Neural progenitor cell (in vitro differentiated cells): ENCODE results near the gene GMDS. TPM values are rescaled to one million over a fixed set of nuclear protein-coding genes. Genes with fewer than 3 reads are reported as not detected.

Experiments
- DNase-seq: peaks from one replicate; pipeline ENCODE4 v3.0.0-alpha.2; 2016; ENCODE audit warnings: low spot score
- H2AFZ ChIP-seq: fragments of 200-600 bp; sonication (generic); replicated peaks from 2 replicates; pipeline ENCODE4 v1.6.1; 2016; ENCODE audit warnings: antibody characterized with exemption
- H3F3A ChIP-seq: fragments of 200-600 bp; sonication (generic); 2 replicates; pipeline ENCODE4 v1.6.1; 2016; ENCODE audit warnings: antibody characterized with exemption, low read depth
- H3K27ac ChIP-seq: fragments of 200-600 bp; sonication (generic); 2 replicates; pipeline ENCODE4 v1.5.1; 2016; ENCODE audit warnings: mild to moderate bottlenecking
- H3K27me3 ChIP-seq: fragments of 200-600 bp; sonication (generic); 2 replicates; pipeline ENCODE4 v1.6.1; 2016; ENCODE audit warnings: mild to moderate bottlenecking, moderate library complexity
- H3K36me3 ChIP-seq: fragments of 200-600 bp; sonication (generic); 2 replicates; pipeline ENCODE4 v1.5.1; 2016
- H3K4me1 ChIP-seq: fragments of 200-600 bp; sonication (generic); 2 replicates; pipeline ENCODE4 v1.6.1; 2016; ENCODE audit warnings: mixed run types
- H3K4me2 ChIP-seq: fragments of 200-600 bp; sonication (generic); 2 replicates; pipeline ENCODE4 v1.6.1; 2016
- H3K4me3 ChIP-seq: fragments of 200-600 bp; sonication (generic); 2 replicates; pipeline ENCODE4 v1.5.1; 2016
- H3K79me2 ChIP-seq: fragments of 200-600 bp; sonication (generic); 2 replicates; pipeline ENCODE4 v1.6.1; 2016; ENCODE audit warnings: low read depth
- H3K9ac ChIP-seq: fragments of 200-600 bp; sonication (generic); 2 replicates; pipeline ENCODE4 v1.6.1; 2016
- H3K9me3 ChIP-seq: fragments of 200-600 bp; sonication (generic); 2 replicates; pipeline ENCODE4 v1.5.1; 2016; ENCODE audit warnings: low read depth
- H4K20me1 ChIP-seq: fragments of 200-600 bp; sonication (generic); 2 replicates; pipeline ENCODE4 v1.6.1; 2016; ENCODE audit warnings: low read depth
- H3K27ac Mint-ChIP-seq: 3 replicates; pipeline ENCODE4 v1.8.0; 2021; ENCODE audit warnings: mixed read lengths
- H3K27me3 Mint-ChIP-seq: 2 replicates; pipeline ENCODE4 v1.8.0; 2022; ENCODE audit warnings: low read depth, mild to moderate bottlenecking, inconsistent platforms, moderate library complexity, mixed read lengths; ENCODE audit not compliant: insufficient read depth
- H3K36me3 Mint-ChIP-seq: 3 replicates; pipeline ENCODE4 v1.8.0; 2021; ENCODE audit warnings: mixed read lengths
- H3K4me1 Mint-ChIP-seq: 3 replicates; pipeline ENCODE4 v1.8.0; 2021; ENCODE audit warnings: mixed read lengths
- H3K4me3 Mint-ChIP-seq: 3 replicates; pipeline ENCODE4 v1.8.0; 2021; ENCODE audit warnings: mild to moderate bottlenecking, moderate library complexity, mixed read lengths
- H3K9me3 Mint-ChIP-seq: 3 replicates; pipeline ENCODE4 v1.8.0; 2020; ENCODE audit warnings: mixed read lengths
- EZH2 ChIP-seq: fragments of 200-600 bp; sonication (generic); IDR thresholded peaks from 2 replicates; pipeline ENCODE4 v1.6.1; 2017; ENCODE audit warnings: antibody characterized with exemption, mild to moderate bottlenecking, moderate library complexity
- EZH2phosphoT487 ChIP-seq: fragments of 200-600 bp; sonication (generic); IDR thresholded peaks from 2 replicates; pipeline ENCODE4 v1.6.1; 2017; ENCODE audit warnings: antibody characterized with exemption
- total RNA-seq: library from RNA; depleted of rRNA; stranded (reverse); fragments of >200 nt; gene quantifications from 2 replicates; pipeline ENCODE4 v1.2.3, GENCODE V29; 2015; ENCODE audit warnings: low replicate concordance
- TF ChIP-seq, protein P1 (sequence below): fragments of 200-600 bp; sonication (generic); IDR thresholded peaks from 2 replicates; pipeline ENCODE4 v1.5.1; 2017; ENCODE audit warnings: antibody characterized with exemption, mild to moderate bottlenecking

Gene GMDS
- total RNA-seq, 1 donor from 2014 or later: 22.6 TPM

DNA sequence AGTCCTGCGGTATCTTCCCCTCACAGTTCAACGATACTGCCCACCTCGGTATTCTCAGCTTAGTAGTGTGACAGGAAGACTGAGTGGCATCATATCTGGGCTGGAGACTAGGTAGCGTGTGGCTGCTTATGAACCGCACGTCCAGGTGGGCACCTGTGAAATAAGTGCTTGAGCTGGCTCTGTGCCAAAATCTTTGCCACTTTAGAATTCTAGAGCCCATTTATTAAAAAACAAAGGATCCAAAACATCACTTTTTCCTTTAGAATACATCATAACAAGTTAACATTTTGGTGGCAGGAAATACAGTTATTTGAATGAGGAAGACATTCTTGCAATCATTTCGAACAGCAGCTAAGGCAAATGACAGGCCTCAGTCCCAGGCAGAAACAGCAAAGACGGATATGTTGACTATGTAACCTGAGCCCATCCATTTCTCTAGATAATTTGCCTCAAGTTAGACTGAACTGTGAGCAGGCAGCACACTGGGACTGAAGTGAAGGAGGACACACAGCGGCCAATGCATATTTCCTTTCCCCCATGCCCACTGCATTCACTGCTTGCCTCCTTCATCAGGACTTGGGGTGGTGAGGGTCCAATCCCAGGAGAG, 136.6 kb downstream of the GMDS start:
- Histone ChIP-seq H3K4me2 (no peak overlapping the region), H3F3A (no peaks in the 10 kb centered on the region), H3K4me3 (no peak overlapping the region), H3K9me3 (no peaks in the 10 kb centered on the region), H2AFZ (no peak overlapping the region), H3K4me1 (no peaks in the 10 kb centered on the region), H3K79me2 (no peaks in the 10 kb centered on the region), H3K9ac (no peak overlapping the region), H3K36me3 (no peaks in the 10 kb centered on the region), H4K20me1 (no peaks in the 10 kb centered on the region), H3K27me3 (no peaks in the 10 kb centered on the region), H3K27ac (no peak overlapping the region)
- no peaks in the 10 kb centered on the region for H3K27me3 Mint-ChIP-seq
- no peak for DNase-seq
- H3K9me3 Mint-ChIP-seq: no peaks in the 10 kb centered on the region
- H3K4me3 Mint-ChIP-seq: no peak overlapping the region
- H3K4me1 Mint-ChIP-seq: peaks cover 7% of the 10 kb centered on the region
- TF ChIP-seq EZH2phosphoT487 (no peak), EZH2 (no peak)
- TF ChIP-seq, protein P1, sequence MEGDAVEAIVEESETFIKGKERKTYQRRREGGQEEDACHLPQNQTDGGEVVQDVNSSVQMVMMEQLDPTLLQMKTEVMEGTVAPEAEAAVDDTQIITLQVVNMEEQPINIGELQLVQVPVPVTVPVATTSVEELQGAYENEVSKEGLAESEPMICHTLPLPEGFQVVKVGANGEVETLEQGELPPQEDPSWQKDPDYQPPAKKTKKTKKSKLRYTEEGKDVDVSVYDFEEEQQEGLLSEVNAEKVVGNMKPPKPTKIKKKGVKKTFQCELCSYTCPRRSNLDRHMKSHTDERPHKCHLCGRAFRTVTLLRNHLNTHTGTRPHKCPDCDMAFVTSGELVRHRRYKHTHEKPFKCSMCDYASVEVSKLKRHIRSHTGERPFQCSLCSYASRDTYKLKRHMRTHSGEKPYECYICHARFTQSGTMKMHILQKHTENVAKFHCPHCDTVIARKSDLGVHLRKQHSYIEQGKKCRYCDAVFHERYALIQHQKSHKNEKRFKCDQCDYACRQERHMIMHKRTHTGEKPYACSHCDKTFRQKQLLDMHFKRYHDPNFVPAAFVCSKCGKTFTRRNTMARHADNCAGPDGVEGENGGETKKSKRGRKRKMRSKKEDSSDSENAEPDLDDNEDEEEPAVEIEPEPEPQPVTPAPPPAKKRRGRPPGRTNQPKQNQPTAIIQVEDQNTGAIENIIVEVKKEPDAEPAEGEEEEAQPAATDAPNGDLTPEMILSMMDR: no peak
- H3K36me3 Mint-ChIP-seq: no peaks in the 10 kb centered on the region
- H3K27ac Mint-ChIP-seq: no peak overlapping the region

DNA sequence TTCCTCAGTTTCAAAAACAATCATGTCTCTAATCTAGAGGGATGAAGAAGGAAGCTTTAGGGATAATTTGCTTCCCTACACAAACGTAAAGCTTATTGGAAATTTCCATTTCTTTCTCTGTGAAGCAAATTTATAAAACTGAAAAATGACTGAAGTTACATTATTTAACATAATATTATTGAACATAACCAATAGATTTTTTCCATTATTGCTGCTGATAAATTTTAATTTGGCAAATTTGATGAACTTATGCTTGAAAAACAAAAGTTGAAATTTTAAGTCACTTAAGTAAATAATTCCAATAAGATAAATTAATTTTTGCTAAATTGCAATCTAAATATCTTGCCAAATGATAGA, 140.9 kb downstream of the GMDS start:
- no peaks in the 10 kb centered on the region for H3K9me3 ChIP-seq
- TF ChIP-seq EZH2phosphoT487: no peak
- no peak for TF ChIP-seq EZH2
- TF ChIP-seq, protein P1: no peak
- Mint-ChIP-seq H3K4me1 (peaks cover 7% of the 10 kb centered on the region), H3K36me3 (no peaks in the 10 kb centered on the region), H3K27ac (no peak overlapping the region), H3K27me3 (no peaks in the 10 kb centered on the region), H3K9me3 (no peaks in the 10 kb centered on the region), H3K4me3 (no peak overlapping the region)
- H3K4me3 ChIP-seq: no peak overlapping the region
- H3K4me1 ChIP-seq: no peaks in the 10 kb centered on the region
- H2AFZ ChIP-seq: no peak overlapping the region
- no peaks in the 10 kb centered on the region for H3K79me2 ChIP-seq
- no peak overlapping the region for H3K9ac ChIP-seq
- DNase-seq: no peak
- no peaks in the 10 kb centered on the region for H4K20me1 ChIP-seq
- H3F3A ChIP-seq: no peaks in the 10 kb centered on the region
- H3K27me3 ChIP-seq: no peaks in the 10 kb centered on the region
- no peak overlapping the region for H3K4me2 ChIP-seq
- no peaks in the 10 kb centered on the region for H3K36me3 ChIP-seq
- H3K27ac ChIP-seq: no peak overlapping the region

DNA sequence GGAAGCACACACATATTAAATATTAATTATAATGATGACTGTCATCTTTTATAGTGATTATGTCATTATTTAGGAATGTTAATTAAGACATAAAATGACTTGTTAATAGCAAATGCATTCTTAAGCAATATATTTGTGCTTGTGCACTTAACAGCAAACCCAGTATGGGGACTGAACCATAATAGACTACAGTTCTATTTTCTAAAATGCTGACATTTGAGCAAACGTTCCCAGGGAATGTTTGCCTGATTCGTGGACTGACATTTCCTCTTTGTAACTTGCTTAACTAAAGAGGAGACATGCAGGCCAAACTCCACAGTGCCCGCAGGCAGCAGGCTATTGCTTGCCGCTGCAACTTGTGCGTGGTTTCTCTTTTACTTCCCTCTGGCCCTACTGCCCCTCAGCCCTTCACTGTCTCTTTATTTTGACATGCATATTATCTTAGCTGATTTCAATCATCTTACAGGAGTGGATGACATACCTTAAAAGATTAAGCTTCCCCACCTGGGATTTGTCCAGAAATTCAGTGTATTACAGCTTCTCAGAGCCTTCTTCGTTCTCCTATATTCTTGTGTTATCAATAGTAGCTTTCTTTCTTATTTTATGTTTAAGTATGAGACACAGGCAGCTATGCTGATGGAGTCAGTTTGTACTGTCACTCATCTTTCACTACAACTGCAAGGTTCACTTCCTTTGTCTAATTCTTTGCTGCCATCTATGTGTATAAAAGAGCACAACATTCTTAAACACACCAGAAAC, 141.5 kb downstream of the GMDS start:
- TF ChIP-seq, protein P1: peak; percentile 53
- no peak for TF ChIP-seq EZH2phosphoT487
- Histone ChIP-seq H3K9me3 (no peaks in the 10 kb centered on the region), H3K4me3 (no peak overlapping the region), H3K4me2 (no peak overlapping the region), H3K27ac (no peak overlapping the region), H3K79me2 (no peaks in the 10 kb centered on the region), H3K27me3 (no peaks in the 10 kb centered on the region), H3K36me3 (no peaks in the 10 kb centered on the region), H3K9ac (no peak overlapping the region), H2AFZ (no peak overlapping the region), H3F3A (no peaks in the 10 kb centered on the region), H3K4me1 (no peaks in the 10 kb centered on the region), H4K20me1 (no peaks in the 10 kb centered on the region)
- no peaks in the 10 kb centered on the region for H3K36me3 Mint-ChIP-seq
- peaks cover 4% of the 10 kb centered on the region for H3K4me1 Mint-ChIP-seq
- no peaks in the 10 kb centered on the region for H3K27me3 Mint-ChIP-seq
- no peak overlapping the region for H3K27ac Mint-ChIP-seq
- DNase-seq: no peak
- no peaks in the 10 kb centered on the region for H3K9me3 Mint-ChIP-seq
- no peak overlapping the region for H3K4me3 Mint-ChIP-seq
